NCI-H1436 (cell line): ENCODE results near the gene C16orf87.
"Not testable (repeated sequence)": the region's sequence is repeated elsewhere in the genome, so short reads cannot be mapped to it uniquely, and the experiment has no call there.

Source experiments
- DNase-seq: peaks from one replicate; lab custom pipeline; 2025; lab: John Stamatoyannopoulos, UW

C16orf87 gene

DNA sequence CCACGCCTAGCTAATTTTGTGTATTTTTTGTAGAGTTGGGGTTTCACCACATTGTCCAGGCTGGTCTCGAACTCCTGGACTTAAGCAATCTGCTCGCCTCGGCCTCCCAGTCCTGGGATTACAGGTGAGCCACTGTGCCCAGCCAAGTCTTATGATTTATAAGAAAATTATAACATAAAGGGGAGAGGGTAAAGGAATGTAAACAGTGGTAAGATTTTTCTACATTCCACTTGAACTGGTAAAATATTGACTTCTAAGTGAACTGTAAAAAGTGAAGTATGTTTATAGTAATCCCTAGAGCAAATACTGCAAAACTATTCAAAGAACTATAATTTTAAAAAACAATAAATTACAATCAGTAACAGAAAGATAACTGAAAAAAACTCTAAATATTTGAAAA lies 33.5 kb downstream of the C16orf87 start:
- no peak for DNase-seq

DNA sequence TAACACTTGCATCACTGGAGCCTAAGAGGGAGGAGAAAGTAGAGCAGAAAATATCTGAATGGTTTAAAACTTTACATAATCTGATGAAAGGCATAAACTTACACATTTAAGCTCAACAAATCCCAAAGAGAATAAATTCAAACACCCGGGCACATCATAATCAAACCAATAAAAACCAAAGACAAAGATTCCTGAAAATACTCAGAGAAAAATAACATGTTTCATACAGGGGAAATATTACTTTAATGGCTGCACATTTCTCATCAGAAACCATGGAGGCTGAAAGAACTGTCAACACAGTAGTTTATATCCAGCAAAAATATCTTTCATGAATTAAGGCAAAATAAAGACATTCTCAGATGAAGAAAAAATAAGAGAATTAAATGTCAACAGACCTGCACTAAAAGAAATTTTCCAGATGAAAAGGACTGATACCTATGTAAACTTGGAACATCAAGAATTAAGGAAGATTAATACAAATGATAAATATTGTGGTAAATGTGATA lies 34.2 kb downstream of the C16orf87 start:
- DNase-seq, result no peak

DNA sequence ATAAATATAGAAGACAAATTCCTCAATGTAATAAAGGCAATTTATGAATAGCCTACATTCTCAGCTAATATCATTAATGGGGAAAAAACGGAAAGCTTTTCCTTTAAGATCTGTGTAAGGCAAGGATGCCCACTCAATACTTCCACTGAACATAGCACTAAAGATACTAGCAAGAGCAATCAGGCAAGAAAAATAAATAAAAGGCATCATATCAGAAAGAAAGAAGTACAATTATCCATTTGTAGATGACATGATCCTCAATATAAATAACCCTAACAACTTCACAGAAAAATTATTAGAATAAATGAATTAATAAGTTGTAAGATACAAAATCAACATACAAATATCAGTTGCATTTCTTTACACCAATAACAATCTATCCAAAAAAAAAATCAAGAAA lies 37.1 kb downstream of the C16orf87 start:
- no peak for DNase-seq

DNA sequence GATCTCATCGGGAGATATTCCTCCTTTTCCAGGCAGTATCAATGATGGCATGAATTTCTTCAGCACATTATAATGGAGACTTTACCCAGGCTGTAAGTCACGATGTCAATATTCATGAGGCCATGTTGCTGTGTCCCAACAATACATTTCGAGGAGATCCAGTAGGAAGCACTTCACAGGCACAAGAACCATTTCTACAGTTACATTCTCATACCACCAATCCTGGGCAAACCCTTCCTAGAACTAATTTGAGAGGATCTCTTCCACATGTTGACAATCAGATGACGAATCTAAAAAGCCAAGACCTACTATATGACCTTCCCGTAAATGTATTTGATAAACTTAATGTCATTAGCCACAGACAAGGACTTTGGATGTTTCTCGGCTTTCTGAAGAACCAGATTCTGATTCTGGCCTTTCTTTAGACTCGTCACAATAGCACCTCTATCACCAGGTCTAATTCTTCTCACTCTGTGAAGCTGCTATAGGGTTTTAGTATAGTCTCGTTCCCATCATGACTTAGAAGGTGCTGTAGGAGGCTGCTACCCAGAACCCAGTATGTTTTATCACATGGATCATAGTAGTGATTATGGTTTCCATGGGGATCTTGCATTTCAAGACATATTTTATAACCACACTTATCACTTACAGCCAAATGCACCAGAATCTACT lies 40.2 kb downstream of the C16orf87 start:
- no peak for DNase-seq

DNA sequence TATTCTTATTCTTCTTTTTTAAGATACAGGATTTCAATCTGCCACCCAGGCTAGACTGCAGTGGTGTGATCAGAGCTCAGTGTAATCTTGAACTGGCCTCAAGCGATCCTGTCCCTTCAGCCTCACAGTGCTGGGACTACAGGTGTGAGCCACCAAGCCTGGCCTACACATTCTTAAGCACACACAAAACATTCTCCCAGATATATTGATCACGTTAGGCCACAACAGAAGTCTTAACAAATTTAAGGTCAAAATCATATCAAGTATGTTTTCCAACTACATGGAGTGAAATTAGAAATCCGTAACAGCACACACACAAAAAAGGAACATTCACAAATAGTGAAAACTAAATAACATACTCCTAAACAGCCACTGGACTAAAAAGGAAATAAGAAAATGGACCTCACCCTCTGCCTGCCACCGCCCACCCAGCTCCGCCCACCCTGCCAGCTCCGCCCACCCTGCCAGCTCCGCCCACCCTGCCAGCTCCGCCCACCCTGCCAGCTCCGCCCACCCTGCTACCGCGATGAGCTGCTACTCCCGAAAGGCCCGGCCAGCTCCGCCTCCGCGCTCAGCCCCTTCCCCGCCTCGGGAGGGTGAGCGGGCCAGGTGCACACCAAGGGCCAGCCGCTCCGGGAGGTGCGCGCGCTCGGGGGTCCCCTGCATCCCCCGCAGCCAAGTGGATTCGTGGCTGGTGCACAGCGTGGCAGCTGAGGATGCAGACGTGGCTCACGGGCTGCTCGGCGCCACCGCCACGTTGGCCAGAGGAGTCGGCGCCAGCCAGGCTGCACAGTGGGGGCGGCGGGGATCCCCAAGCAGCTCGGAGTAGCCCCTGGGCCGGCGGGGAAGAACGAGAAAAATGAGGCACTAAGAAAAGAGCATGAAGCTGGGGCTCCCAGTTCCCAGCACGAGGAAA lies 41.2 kb downstream of the C16orf87 start:
- peak; percentile 33 for DNase-seq

DNA sequence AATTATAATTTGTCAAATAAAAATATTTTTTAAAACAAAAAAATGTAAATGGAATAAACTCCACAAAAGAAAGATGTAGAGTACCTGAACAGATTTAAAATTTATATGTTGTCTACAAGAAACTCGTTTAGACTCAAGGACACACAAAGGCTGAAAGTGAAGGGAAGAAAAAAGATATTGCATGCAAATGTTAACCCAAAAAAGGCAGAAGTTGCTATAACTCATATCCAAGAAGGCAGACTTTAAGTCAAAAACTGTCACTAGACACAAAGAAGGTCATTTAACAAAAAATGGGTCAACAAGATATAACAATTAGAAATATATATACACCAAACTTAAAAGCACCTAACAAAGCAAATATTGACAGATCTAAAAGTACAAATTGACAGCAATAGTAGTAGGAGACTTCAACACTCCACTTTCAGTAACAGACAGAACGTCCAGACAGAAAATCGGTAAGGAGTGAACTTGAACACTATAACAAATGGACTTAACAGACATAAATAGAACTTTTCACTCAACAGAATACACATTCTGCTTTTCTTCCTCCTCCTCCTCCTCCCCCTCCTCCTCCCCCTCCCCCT lies 42.0 kb downstream of the C16orf87 start:
- DNase-seq, result no peak

DNA sequence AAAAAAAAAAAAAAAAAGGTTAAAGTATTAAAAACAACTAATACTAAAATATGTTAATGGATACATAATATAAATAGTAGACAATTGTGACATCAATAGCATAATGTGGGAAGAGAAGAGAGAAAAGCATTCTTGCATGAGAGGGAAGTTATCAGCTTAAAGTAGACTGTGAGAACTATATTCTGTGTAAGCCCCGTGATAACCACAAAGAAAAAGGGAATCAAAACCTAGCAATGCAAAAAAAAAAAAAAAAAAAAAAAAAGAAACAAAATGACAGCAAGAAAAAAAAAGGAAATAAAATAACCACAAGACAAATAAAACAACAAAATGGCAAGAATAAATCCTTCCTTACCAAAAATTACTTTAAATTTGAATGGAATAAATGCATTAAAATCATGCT lies 43.1 kb downstream of the C16orf87 start:
- no peak for DNase-seq

DNA sequence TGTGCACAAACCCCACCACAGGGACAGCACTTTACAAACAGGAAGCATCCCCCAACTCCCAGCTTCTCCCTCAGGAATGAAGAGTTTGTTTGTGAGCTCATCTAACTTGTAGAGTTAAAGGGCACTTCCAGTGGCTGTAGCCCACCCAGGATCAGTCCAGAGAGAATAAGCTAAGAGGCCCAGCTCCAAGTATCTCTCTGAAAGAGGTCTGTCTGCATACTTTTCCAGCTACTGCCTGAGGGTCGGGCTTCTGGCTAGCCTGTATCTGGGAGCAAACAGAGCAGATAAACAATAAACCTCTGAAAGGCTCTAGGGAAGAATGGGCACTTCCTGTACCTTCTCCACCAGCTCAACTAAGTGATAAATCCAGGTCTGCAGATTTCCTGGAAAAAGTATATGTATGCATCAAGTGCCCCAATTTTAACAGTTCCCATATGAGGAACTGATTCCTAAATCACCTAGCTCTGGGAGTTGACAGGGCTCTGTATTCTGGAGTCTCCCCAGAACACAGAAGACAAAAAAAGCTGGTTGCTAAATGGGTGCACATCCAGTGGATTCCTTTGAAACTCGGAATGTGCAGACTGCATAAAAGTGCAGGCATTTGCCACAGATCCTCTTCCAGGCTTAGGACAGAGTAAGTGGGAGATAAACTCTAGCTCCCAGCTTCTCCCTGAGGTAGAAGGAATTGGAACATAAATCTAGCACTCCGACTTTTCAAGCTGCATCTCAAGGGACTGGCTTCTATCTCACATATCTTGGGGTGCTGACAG lies 45.7 kb downstream of the C16orf87 start:
- no peak for DNase-seq

DNA sequence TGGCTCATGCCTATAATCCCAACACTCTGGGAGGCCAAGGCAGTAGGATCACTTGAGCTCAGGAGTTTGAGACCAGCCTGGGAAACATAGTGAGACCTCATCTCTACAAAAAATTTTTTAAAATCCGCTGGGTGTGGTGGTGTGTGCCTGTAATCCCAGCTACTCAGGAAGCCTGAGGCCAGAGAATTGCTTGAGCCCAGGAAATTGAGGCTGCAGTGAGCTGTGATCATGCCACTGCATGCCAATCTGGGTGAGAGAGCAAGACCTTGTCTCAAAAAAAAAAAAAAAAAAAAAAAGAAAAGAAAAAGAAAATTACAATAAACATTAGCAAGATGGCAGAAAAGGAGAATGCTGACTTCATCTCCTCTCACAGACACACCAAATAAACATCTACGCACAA lies 46.4 kb downstream of the C16orf87 start:
- DNase-seq, result not testable (repeated sequence)

DNA sequence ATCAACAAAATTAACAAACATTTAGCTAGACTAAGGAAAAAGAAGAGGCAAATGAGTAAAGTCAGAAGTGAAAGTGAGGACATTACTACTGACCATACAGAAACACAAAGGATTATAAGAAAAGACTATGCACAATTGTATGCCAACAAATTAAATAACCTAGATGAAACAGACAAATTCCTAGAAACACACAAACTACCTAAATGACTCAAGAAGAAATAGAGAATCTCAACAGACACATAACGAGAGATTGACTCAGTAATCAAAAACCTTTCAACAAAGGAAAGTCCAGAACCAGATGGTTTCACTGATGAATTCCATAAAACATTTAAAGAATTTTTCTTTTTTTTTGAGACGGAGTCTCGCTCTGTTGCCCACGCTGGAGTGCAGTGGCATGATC lies 47.2 kb downstream of the C16orf87 start:
- DNase-seq, result no peak

DNA sequence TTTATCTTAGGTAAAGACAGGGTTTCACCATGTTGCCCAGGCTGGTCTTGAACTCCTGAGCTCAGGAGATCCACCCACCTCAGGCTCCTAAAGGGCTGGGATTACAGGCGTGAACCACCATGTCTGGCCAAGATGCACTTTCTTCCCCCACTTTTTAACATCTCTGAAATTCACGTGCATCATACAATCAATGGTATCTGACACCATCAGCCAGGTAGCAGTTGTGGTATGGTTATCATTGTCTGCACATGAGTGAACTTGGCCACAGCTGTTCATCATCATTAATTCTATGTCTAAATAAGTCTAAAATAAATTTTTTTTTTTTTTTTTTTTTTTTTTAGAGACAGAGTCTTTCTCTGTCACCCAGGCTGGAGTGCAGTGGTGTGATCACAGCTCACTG lies 48.7 kb downstream of the C16orf87 start:
- DNase-seq, result no peak

DNA sequence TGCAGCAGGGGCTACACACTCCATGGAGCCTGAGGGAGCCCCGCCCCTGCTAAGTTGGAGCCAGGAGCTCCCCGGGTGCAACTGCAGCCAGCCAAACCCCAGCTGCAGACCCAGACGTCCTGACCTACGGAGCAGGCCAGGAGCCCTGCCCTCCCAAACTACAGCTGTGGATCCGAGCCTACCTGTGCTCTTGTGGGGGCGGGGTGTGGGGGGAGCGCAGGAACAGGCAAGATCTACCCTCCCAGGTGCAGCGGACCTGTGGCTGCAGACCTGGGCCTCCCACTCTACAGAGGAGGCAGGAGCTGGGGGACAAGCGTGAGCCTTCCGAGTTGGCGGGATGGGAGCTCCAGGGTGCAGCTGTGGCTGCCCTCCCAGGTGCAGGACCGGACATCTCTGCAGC lies 53.2 kb downstream of the C16orf87 start:
- DNase-seq, result no peak

DNA sequence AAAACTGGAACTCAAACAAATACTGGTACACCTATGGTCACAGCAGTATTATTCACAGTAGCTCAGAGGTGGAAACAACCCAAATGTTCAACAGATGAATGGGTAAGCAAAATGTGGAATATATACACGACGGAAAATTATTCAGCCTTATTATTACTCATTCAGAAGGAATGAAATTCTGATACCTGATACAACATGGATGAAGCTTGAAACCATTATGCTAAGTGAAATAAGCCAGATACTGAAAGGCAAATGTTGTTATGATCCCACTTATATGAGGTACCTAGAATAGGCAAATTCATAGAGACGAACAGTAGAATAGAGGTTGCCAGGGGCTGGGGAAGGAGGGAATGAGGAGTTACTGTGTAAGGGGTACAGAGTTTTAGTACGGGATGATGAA lies 55.8 kb downstream of the C16orf87 start:
- no peak for DNase-seq

DNA sequence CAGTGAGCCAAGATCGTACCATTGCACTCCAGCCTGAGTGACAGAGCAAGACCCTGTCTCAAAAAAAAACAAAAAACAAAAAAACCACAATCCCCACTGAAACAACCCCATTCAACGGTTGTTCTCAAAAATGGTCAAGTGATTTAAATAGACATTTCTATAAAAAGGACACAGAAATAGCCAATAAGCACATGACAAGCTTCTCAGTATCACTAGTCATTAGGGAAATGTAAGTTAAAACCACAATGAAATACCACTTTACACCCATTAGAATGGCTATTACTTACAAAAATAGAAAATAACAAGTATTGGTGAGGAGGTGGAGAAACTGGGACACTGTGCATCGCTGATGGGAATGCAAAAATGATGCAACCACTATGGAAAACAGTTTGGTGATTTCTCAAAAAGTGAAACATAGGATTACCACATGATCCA lies 56.2 kb downstream of the C16orf87 start:
- no peak for DNase-seq

DNA sequence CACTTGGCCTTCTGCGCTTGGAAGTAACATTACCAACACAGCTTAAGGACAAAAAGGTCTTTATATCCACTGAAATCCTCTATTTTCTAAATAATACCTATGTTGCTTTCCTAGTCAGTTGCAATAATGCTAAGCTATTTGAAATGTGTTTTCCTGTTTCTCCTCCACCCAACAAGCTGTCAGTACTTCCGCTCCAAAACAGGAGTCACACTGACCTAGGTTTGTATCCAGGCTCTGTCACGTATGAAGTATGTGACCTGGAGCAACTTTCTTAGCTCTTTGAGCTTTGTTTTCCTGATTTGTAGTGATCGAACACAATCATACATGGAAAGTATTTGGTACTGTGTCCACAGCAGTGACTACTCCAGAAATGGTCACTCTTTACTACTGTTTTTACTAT lies 58.5 kb downstream of the C16orf87 start:
- no peak for DNase-seq

DNA sequence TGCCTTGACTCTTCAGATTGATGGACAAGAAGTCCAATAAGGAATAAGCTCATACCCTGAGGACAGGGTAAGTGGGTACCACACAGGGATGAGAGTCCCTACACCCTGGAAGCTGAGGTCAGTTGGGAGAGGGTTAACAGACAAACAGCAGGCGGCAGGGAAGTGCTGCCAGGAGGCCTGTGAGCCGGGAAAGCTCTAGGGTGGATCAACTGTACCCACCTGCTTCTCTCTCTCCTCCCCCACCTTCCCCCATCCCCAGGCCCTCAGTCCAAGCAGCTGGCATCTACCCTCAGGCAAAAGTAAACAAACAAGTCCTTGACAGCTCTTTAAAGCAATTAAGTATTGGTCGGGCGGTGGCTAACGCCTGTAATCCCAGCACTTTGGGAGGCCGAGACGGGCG lies 62.2 kb downstream of the C16orf87 start:
- DNase-seq, result peak; percentile 62

DNA sequence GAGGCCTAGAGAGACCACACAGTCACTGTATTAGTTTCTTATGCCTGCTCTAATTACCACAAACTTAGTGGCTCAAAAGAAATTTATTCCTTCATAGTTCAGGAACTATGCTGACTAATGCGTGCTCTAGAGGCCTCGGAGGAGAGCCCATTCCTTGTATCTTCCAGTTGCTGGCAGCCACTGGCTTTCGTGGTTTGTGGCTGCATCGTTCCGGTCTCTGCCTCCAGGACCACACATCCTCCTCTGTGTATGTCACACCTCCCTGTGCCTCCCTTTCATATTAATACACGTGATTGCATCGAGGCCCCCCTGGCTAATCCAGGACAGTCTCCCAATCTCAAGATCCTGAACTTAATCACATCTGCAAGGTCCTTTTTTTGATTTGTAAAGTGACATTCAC lies 65.9 kb downstream of the C16orf87 start:
- DNase-seq, result no peak

DNA sequence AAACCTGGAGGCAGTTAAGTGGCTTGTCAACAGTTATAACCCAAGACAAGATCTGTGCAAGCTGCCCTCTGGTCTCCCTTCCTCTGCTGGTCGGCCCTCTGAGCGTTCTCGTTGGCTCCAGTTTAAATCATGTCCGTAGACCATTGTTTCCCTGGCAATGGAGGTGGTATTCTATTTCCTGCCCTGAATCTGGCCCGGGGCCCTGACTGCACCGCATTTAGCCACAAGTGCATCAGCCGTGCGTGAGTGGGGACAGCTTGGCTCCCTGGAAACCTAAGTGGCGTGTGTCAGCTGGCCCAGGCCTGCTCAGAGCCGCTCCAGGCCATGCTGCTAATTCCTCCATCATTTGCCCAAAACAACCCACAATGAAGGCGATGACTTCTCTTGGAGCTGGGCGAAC lies 67.8 kb downstream of the C16orf87 start:
- DNase-seq, result no peak

DNA sequence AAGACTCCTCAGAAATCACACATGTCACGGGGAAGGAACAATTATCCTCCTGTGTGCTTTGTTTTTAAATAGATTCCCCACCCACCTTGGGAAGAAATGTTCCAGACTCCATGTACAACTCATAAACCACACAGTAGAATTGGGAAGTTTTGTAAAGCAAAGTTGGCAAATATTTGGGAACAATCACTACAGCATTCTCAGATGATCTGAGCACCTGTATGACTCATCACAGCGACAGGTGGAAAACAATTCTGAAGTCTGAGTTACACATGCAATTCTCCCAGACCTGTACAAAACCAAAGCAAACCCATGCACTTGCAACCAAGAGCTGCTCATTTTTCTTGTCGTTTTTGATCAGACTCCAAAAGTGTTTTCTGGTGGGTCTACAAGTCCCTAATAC lies 68.4 kb downstream of the C16orf87 start:
- no peak for DNase-seq

DNA sequence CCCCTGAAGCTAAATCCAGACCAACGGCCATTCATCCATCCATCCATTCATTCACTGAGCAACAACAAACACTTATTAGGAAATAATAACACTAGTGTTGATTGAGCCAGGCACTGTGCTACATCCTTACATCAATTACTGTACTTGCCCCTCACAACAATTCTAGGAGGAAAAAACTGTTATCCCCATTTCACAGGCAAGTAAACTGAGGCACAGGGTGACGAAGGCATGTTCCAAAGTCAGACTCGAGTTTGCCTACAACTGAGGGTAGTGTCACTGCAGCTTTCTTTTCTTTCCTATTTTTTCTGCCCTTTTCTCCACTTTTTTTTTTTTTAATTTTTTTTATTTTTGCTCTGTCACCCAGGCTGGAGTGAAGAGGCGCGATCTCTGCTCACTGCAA lies 71.7 kb downstream of the C16orf87 start:
- DNase-seq, result no peak

DNA sequence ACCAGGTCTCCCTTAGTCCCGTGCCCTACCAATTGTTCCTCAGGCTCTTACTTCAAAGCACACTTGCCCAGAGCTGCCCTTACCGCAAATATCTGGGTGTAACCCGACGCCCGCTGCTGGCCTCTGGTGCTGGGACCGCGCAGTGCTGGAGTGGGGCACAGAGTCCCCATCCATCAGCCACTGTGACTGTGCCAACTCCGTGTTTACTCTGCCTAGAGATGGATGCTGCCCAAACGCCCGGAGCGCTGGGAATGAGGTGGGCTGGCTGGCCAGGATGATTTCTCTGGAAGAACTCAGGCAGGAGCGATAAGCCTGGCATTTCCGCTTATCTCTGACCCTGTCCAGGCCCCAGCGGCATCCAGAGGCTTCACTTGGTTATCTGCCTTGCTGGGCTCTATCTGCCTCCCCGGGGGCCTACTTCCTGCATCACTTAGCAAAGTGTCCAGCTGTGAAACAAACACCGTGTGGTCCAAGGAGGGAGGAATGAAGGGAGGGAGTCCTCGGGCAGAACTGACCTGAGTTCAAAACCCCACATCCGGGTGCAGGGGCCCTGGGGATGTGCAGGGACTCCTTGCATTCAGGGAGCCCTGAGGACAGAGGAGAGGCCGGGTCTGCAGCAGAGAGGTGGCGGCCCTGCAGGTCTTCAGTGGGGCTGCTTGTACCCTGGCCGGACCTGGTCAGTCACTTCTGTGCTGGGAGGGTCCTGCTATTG lies 73.5 kb downstream of the C16orf87 start:
- no peak for DNase-seq

DNA sequence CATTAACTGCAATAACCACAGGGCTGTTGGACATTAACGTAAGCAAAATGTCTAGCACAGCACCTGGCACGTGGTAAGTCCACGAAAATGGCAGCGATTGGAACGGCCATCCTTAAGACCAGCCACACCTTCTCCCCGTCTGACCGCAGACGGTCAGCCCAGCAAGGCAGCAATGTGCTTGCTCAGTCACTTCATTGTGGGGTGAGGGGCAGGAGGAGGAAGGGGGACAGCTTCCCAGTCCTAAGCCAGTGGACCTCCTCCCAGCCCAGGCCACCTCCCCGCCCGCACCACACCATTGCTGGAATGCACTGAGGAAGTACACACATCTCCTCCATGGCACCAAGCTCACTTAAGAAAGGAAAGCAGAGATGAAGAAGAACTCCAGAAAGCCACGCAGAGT lies 74.2 kb downstream of the C16orf87 start:
- no peak for DNase-seq
